ENCODE data around the gene TAOK1.

GRCh38 chr17:29469276-29469675, 79.1 kb downstream of the TAOK1 start:
- TF ChIP-seq POLR2A (IDR thresholded peaks at IDR 0.05), result no peak
- no peak for TF ChIP-seq CTCF (IDR thresholded peaks at IDR 0.05)

All from adrenal gland (tissue), 5 donors.